Measurements from ENCODE around the gene NXN. TPM values are rescaled to one million over a fixed set of nuclear protein-coding genes. Genes with fewer than 3 reads are reported as not detected.
A peak's percentile ranks its signal among the peaks of the same experiment; 100 is the strongest.
"Not testable (repeated sequence)": the region's sequence is repeated elsewhere in the genome, so short reads cannot be mapped to it uniquely, and the experiment has no call there.

The NXN gene
- total RNA-seq, 1 experiment from 2014 or later: 47.1 TPM

DNA sequence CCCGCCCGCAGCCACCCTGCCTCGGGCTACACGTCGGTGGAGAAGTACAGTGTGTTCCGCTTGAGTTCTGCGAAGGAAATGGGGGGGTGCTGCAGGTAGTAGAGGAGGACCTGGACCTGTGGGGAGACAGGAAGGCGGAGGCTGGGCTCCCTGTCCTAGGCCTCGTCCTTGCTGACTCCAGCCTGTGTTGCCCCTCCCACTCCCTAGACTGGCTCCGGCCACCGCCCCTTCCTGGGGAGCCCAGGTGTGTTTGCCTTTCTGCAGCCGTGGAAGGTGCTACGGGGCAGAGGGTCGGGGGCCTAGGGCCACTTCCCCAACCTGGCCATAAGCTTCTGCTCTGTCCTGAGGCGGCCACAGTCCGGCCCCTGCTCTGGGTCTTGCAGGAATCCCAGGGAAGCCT lies 26.5 kb upstream of the NXN start:
- DNase-seq (ENCODE audit: low spot score): no peak

DNA sequence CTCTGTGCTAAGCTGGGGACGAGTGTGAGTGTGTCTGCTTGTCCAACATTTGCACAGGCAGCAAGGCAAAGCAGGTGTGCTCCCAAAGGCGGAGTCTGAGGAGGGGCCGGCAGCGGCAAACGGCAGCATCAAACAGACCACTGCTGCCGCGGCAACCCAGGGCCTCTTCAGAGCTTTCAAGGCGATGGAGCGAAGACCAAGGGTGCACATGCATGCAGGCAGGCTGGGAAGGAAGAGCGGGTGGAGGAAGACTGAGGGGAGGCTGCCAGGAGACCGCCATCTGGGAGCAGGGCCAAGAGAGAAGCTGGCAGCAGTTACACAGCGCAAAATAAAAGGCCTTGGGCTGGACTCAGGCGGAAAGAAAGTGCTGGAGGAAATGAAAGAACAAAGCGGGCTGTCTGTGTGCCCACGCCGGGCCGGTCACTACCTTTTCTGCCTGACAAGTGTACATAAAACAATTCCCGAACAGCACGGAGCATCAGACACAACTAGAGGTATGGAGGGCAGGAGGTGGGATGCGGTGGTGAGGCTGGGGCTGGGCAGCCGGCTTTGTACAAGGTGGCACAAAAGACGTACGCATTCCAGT lies 25.9 kb upstream of the NXN start:
- DNase-seq (ENCODE audit: low spot score): peak; percentile 45

DNA sequence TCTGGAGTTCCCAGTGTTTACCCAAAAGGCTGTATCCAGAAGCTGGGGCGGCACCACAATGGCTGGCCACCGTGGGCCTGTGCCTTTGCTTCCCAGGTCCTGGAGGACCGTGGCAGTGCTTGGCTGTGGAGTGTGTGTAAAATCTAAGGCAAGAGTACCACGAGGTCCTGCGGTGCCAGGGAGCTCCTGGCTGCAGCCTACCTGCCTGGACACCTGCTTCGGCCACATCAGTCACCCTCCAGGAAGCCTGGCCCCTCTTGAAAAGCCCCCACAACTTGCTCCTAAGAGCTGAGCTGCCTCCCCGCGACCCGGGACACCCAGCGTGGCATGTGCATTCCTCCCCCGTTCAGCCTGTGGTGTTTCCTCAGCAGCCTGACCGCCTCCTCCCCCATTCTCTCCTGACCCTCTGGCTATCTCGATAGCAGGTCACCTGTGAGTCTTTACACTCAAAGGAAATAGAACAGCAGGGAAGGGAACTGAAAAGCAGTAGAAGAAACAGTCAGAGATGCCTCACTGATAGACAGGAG lies 25.3 kb upstream of the NXN start:
- DNase-seq (ENCODE audit: low spot score): no peak

GRCh38 chr17:1003972-1004768 lies 24.6 kb upstream of the NXN start:
- no peak for DNase-seq (ENCODE audit: low spot score)

DNA sequence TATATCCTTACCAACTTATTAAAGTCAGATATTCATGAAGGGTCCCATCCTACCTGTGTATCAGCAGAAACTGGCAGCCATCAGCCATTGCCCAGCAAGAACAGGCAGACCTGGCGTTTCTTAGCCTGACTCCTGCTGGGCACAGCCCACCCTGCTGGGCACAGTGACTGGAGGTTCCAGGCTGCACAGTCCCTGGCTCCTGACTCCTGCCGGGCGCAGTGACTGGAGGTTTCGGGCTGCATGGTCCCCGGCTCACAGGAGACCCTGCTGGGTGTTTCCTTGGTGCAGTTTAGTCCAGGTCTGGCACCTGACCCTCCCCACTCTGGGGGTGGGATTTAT lies 24.0 kb upstream of the NXN start:
- no peak for DNase-seq (ENCODE audit: low spot score)

DNA sequence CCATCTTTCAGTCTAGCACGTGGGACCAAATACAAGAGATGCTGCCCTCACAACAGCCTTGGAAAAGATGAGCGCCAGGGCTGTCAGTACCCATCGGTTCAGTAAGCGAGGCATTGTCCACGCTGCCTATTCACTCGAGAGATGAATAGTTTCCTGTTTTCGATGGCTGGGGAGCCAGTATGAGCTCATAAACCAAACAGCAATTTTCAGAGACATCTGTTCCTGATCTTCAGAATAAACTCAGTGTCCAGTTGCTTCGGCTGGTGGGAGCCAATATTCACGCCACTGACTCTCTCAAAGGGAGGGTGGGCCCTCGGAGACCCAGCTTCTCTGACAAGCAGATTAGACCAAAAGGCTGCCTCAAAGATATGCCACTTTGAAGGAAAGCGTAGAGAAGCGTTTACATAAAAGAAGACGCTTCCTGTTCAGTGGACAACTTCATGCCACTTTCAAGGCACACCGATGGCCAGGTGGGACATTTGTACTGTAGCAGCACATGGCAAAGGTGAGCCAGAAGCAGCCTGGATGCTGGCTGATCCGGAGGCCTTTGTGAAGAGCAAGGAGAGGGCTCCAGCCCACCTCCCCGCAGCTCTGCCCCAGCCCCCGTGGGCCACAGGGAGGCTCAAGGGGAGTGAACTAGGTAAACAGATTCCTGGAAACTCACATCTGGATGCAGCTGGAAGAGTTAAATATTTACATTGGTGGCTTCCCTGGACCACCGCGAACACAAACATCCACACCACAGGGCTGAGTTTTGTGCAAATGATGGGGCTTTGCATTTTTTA lies 23.4 kb upstream of the NXN start:
- DNase-seq (ENCODE audit: low spot score): no peak

DNA sequence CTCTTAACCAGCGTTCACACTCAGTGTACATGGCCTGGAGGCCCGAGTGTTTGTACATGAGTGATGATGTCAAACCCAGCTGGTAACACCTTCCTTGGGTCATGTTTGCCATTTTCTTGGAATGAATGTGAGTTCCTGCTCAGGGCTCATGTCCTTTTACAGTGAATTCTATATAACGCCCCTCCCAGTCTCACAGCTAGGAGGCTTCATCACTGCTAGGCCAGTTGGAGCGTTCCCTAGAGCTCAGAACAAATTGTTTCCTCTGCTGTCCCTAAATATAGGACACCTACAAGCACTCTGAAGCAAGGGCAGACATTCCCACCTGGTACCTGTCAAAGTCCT lies 22.8 kb upstream of the NXN start:
- no peak for DNase-seq (ENCODE audit: low spot score)

DNA sequence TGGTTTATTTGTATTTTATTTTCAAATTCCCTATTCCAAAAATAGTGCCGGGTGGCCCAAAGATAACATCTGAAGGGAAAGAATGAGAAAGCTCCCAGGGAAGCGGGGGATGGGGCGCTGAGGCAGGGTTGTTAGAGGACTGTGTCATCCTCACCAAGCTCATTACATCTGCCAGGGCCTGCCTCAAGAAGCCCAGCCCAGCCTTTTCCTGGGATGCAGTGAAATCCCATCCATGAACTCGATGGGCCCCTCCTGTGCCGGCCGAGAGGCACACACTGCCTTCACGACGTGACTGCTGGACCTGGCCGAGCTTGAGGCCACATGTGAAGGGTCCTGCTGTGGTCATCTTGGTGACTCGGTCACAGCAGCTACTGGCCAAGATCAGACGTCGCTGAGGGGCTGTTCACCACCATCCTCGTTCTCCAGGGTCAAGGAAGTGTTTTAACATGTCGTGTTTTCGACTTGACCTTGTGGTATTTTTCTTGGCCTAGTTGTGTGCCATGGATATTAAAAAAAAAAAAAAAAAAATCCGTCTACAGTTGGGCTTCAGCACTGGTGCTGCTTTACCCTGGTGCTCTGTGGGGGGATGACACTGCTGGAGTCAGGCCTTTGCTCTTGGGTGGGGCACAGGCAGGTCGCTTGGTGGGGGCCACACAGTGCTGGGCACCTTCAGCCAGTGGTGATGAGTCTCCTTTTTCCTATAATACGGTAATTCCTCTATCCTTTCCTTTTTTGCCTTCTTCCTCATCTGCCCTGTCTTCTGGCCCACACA lies 22.2 kb upstream of the NXN start:
- DNase-seq (ENCODE audit: low spot score): peak; percentile 37

DNA sequence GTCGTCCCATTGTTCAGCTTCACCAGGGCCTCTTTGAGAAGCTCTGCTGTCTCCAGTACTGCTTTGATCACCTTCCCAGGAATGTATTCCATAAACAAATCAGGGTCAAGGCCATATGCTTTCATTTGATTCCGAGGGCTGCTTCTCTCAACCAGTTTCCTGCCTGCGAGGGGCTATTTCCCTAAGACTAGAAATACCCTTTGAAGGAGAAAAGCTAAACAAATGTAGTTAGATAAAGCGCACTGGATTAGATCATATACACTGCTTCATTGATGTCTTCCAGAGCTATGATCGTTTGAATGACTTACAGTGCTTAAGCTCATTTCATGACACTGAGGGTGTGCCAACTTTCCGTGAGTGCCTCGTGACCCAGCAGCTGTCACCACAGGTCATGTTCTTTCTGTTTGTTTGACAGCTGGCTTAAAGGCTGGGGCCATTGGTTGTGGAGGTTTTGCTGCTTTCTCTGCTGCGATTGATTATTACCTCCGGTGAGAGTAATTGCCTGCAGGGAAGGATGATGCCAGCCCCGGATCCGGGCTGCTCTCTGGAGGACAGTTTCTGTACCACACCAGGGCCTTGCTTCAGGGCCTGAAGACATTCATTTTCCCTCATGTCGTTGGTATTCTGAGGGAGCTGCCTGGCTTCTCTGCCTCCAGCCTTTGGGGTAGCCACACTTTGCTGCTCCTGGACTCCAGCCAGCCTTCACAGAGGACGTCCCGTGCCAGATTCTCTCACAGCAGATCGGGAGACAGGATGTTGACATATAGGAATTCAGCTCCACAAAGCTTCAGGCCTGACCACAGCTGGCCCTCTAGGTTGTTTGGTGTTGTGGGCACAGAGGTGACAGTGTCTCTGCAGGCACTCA lies 21.3 kb upstream of the NXN start:
- DNase-seq (ENCODE audit: low spot score): peak; percentile 85

DNA sequence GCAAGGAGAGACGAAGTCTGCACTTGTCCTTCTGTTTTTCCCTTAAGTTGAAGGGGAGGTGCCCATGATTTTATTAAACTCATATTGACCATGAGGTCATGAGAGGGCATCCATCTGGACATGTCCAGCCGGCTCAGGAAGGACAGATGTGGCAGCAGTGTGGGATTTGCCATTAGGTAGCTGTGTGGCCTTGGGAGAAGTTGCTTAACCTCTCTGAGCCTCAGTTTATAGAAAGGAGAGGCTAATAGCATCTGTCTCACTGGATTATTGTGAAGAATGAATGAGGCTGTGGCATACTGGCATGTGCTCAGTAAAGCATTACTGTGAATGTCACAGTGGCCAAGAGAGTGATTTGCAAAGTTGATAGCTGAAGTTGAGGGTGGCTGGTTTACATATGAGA lies 18.5 kb upstream of the NXN start:
- no peak for DNase-seq (ENCODE audit: low spot score)

DNA sequence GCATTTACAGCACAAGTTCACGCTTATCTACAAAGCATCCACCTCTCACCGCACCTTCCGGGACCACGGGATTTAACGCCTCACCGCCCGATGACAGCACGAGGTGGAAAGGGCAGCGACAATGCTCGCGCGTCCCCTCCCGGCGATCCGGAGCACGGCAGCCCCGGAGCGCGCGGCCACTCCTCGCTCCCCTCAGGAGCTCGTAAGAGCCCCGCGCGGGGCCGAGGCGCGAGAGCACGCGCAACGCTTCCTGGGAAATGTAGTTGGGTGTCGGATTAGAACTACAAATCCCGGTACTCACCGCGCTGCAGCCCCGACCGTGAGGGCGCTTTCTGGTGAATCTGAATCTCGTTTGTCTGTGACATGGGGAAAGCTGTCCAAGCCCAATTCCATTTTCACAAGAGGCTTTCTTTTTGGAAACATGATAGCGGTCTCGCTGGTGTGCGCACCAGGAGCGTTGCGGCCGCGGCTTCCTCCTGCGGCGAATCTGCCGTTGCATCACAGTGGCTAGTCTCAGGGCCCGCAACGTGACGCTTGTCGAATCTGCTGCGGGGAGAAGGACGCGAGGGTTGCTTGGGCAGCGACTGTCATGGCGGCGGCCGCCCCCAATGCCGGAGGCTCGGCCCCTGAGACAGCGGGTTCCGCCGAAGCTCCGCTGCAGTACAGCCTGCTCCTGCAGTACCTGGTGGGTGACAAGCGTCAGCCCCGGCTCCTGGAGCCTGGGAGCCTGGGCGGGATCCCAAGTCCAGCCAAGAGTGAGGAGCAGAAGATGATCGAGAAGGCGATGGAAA lies 17.2 kb upstream of the NXN start, which contains the start of gene TIMM22:
Gene TIMM22 (plus strand): TSS at position 576 of the 791 bp plus-strand sequence. CDS start 14 bp downstream, at position 590.
- peak; percentile 97 for DNase-seq (ENCODE audit: low spot score)

- not testable (repeated sequence) for DNase-seq (ENCODE audit: low spot score)
These were observed 15.7 kb upstream of the NXN start for GRCh38 chr17:995324-995723.

- no peak for DNase-seq (ENCODE audit: low spot score)
These were observed 13.4 kb upstream of the NXN start for GRCh38 chr17:992933-993332.

GRCh38 chr17:988561-988960 lies 9.0 kb upstream of the NXN start:
- DNase-seq (ENCODE audit: low spot score): no peak

DNA sequence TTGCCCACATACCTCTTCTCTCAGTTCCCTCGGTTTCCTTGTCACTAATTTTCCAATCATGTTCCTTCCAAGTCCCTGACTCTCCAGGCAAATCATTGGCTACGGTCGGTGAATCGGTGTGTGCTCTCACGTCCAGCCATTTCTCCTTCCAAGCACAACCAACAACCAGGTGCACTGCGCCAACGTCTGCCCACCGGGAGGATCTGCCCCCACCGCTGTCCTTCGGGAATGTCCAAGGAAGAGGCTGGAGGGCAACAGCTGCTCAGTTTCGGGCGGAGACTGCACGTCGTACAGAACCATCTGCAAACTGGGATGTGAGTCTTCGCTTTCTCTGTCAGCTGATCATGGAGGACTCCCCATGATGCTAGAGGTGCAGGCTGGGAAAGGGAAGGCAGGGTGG lies 8.4 kb upstream of the NXN start:
- DNase-seq (ENCODE audit: low spot score): no peak

DNA sequence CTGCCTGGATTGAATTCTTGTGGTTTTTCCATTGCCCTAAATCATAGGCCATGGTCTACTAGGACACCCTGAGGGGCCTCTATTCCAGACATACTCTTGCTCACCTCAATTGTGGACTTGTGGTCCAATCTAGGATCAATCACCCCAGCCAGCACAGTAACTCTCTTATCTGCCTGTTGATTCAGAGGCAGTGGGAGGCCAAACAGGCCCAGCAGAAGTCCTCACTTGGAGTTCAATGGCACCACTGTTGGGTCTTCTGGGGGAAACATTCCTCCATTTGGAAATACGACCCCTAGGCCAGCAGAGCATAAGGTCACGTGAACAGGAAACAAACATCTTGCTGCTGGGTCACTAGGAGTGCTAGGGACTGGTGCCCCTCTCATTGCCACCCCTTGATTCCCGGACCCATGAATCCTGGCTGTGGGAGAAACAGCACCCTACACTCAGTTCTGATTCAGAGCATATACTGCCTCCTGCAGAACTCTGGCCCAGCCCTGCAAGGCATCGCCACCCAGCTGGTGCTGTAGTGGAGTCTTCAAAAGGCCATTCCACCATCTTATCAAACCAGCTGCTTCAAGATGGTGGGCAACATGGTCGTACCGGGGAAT lies 6.8 kb upstream of the NXN start:
- DNase-seq (ENCODE audit: low spot score): no peak

DNA sequence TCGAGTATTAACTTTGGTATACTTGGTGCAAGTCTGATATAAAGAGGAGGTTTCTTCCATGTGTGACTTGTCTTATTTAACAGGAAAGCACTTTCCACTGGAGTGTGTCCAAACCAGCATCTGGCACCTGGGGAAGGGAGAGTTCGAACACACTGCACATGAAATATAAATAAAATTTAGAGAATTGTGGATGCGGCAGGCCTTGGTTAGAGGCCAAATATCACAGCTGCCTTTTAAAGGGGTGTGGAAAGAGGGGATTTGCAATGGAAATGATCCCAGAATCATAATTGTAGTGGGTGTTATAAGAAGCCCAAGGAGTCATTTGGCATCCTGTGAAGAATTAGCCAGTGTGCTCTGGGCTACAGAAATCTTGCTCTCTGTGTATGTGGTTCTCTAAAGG lies 4.3 kb upstream of the NXN start:
- DNase-seq (ENCODE audit: low spot score): no peak

- no peak for DNase-seq (ENCODE audit: low spot score)
These were observed 1.7 kb upstream of the NXN start for GRCh38 chr17:981292-981658.

DNA sequence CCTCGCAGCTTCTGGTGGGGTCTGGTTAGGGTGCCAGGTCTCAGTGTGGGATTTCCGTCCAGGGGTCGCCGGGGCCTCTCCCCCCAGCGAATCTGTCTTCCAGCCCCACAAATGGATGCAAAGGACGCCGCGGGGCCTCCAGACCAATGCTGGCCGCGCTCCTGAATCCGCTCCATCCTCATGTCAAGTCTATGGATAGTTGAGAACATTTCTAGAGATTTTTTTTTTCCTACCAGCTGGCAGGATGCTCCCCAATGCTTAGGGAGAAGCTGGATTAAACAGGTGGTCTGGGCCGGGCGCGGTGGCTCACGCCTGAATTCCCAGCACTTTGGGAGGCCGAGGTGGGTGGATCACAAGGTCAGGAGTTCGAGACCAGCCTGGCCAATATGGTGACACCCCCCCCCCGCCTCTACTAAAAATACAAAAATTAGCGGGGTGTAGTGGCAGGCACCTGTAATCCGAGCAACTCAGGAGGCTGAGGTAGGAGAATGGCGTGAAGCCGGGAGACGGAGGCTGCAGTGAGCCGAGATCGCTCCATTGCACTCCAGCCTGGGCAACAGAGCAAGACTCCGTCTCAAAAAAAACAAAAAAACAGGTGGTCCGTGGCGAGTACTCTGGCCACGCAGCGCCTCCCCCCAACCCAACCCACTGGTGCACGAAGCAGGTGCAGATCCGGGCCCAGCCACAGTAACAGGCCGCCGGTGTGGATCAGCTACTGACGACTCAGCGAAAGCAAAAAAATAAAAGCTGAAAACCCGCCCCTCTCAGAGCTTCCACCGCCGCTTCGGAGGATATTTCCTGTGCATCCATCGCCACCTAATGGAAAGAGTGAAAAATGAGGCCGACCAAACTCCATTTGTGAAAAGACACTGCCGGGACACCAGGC lies 1.1 kb upstream of the NXN start:
- peak; percentile 85 for DNase-seq (ENCODE audit: low spot score)
